LNCaP clone FGC (cell line): ENCODE data around the gene NFU1.
"Not testable (repeated sequence)": the region's sequence is repeated elsewhere in the genome, so short reads cannot be mapped to it uniquely, and the experiment has no call there.

Experiments used
- DNase-seq: peaks from one replicate; pipeline ENCODE4 v3.0.0-alpha.2; 2011; ENCODE audit warnings: low read depth
- H3K4me3 ChIP-seq: 2 replicates; pipeline ENCODE4 v1.5.1; 2011; ENCODE audit warnings: mild to moderate bottlenecking, low read depth, low read length, control low read depth
- TF ChIP-seq, protein P1 (sequence below): IDR thresholded peaks from 2 replicates; pipeline ENCODE4 v1.5.1; 2012; ENCODE audit warnings: mild to moderate bottlenecking; ENCODE audit not compliant: control insufficient read depth, insufficient read depth; ENCODE audit errors: extremely low read depth

Gene NFU1

DNA sequence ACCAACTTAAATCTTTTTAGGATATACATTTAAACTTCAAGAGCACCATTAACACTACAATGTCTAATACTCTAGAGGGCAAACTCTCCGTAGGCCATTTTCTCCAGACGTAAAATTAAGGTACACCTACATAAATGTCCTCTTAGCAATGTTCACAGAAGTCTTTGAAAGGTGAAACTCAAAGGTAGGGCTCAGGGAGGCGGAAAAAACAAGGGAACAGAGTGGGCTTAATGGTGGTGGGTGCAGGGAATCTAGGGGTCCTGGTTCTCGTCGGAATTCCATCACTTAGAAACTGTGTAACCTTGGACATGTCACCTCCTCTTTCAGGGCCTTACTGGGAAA, 668 bp downstream of the NFU1 start:
- no peak for DNase-seq
- peak overlapping the region; percentile 49 for H3K4me3 ChIP-seq
- TF ChIP-seq, protein P1, sequence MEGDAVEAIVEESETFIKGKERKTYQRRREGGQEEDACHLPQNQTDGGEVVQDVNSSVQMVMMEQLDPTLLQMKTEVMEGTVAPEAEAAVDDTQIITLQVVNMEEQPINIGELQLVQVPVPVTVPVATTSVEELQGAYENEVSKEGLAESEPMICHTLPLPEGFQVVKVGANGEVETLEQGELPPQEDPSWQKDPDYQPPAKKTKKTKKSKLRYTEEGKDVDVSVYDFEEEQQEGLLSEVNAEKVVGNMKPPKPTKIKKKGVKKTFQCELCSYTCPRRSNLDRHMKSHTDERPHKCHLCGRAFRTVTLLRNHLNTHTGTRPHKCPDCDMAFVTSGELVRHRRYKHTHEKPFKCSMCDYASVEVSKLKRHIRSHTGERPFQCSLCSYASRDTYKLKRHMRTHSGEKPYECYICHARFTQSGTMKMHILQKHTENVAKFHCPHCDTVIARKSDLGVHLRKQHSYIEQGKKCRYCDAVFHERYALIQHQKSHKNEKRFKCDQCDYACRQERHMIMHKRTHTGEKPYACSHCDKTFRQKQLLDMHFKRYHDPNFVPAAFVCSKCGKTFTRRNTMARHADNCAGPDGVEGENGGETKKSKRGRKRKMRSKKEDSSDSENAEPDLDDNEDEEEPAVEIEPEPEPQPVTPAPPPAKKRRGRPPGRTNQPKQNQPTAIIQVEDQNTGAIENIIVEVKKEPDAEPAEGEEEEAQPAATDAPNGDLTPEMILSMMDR, result no peak

DNA sequence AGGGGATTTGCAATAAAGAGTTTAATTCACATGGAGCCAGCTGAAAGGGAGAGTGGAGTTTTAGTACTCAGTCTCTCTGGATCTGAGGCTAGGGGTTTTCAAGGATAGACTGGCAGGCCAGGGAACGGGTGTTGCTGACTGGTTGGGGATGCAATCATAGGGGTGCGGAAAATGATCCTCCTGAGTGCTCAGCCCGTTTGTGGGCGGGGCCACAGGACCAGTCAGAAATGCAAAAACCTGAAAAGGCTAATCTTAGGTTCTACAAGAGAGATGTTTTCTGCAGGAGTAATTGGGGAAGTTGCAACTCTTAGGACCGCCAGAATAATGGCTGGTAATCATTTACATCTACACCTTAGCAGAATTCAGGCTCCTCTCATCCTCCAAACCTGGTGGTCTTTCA, 2.5 kb downstream of the NFU1 start:
- H3K4me3 ChIP-seq, result no peak overlapping the region
- TF ChIP-seq, protein P1, result no peak
- no peak for DNase-seq

DNA sequence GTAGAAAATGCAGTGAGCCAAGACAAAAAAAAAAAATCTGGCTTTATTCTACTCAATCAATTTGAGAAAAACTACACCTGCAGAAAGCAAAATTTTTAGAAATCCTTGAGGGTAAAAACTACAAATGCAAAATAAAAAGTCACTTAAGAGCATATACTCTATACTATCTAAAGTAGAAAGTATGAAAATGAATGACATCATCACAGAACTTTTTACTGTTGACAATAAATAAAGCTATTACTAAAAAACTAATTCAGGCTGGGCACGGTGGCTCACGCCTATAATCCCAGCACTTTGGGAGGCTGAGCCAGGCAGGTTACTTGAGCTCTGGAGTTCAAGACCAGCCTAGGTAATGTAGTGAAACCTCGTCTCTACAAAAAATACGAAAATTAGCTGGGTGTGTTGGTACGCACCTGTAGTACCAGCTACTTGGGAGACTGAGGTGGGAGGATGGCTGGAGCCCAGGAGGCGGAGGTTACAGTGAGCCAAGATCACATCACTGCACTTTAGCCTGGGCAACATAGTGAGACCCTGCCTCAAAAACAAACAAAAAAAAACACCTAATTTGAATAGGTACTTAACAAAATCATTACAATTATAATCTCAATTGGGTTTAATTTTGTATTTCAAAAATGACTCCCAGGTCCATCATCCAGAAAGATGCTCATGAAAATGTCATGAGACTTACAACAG, 7.6 kb downstream of the NFU1 start:
- DNase-seq, result no peak
- no peak overlapping the region for H3K4me3 ChIP-seq
- TF ChIP-seq, protein P1, result no peak

DNA sequence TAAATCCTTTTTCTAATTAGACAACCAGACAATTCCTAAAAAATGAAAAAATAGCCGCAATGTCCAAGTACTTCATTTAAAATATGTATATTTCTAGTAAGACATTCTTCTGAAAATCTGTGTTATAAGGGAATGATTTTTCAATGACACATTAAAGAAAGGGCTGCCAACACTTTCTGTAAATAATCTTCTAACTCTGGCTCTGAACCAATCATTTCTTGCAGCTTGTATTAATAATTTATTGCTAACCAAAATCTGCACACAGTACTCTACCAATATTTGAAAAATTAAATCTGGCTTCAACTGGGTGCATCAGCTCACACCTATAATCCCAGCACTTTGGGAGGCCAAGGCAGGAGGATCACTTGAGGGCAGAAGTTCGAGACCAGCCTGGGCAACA, 8.3 kb downstream of the NFU1 start:
- TF ChIP-seq, protein P1, result no peak
- no peak for DNase-seq

DNA sequence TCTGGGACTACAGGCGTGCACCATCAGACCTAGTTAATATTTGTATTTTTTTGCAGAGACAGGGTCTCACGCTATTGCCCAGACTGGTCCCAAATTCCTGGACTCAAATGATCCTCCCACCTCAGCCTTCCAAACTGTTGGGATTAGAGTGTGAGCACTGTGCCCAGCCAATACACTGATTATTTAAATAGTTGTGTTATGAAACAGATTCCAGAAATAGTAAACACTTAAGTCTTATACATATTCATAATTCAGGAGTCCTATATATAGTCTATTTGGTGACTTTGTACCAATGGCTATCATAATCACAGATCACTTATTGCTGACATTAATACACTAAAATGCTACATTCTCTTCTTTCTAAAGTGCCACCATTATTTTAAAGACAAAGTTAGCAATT, 12.8 kb downstream of the NFU1 start:
- DNase-seq, result no peak
- TF ChIP-seq, protein P1, result no peak

More for the DNA sequence above, 8.3 kb downstream of the NFU1 start:
- H3K4me3 ChIP-seq, result no peak overlapping the region

DNA sequence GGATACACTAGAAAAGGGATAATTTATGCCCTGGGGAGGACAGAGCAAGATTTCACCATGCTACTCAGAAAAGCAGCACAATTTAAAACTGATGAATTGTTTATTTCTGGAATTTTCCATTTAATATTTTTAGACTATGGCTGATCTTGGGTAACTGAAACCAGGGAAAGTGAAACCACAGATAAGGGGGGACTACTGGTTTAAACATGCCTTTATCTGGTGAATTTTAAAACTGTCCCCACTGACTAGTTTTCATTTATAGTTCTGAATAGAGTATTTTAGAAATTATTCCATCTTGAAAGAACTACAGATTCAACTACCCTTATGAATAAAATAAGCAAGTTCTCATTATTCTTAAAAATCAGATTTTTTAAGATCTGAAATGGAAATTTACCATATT, 15.0 kb downstream of the NFU1 start:
- H3K4me3 ChIP-seq, result no peak overlapping the region
- TF ChIP-seq, protein P1, result no peak
- no peak for DNase-seq

More for the DNA sequence above, 12.8 kb downstream of the NFU1 start:
- no peak overlapping the region for H3K4me3 ChIP-seq

DNA sequence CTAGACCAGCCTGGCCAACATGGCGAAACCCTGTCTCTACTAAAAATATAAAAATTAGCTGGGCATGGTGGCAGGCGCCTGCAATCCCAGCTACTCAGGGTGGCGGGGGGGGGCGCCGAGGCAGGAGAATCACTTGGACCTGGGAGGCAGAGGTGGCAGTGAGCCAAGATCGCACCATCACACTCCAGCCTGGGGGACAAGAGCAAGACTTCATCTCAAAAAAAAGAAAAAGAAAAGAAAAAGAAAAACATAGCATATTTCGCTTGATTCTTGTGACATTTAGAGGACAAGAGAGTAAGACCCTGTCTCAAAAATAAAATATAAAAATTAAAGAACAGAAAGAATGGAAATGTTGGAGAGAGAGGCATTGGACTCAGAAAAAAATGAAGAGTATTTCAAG, 18.1 kb downstream of the NFU1 start:
- not testable (repeated sequence) for H3K4me3 ChIP-seq, DNase-seq
